Tibial nerve (tissue), 4 donors: Measurements from ENCODE around the gene ABLIM2.

Experiments
- CTCF ChIP-seq, 5 experiments: fragments of 200-600 bp in 3 of 5; fragments of 450-650 bp in 2 of 5; sonication (generic) in 3 of 5; IDR thresholded peaks; one replicate each; pipeline ENCODE4 v1.5.1; 2016 to 2019; ENCODE audit warnings: antibody characterized with exemption in 5 of 5, mild to moderate bottlenecking in 3 of 5, moderate library complexity in 2 of 5
- EP300 ChIP-seq, 2 donors: sonication (generic); formaldehyde crosslinking; IDR thresholded peaks; one replicate each; pipeline ENCODE4 v1.6.1; 2017; ENCODE audit warnings: antibody characterized with exemption in 2 of 2, mild to moderate bottlenecking in 1 of 2

GRCh38 chr4:8168232-8168631 is 9.6 kb upstream of the ABLIM2 start:
- TF ChIP-seq CTCF (IDR thresholded peaks at IDR 0.05) (peak in 2 of 5 experiments; percentile 20 to 34), EP300 (IDR thresholded peaks at IDR 0.05) (no peak)
